Measurements from ENCODE around the gene TMC5. TPM values are rescaled to one million over a fixed set of nuclear protein-coding genes. Genes with fewer than 3 reads are reported as not detected.
"Not testable (repeated sequence)": the region's sequence is repeated elsewhere in the genome, so short reads cannot be mapped to it uniquely, and the experiment has no call there.

Gene TMC5
- polyA plus RNA-seq, 1 experiment, result not detected

- Histone ChIP-seq H3K9me3 (ENCODE audit: control insufficient read depth, insufficient read depth, low read length) (no peaks in the 10 kb centered on the region), H3K27me3 (ENCODE audit: control insufficient read depth, insufficient read depth, low read length) (no peaks in the 10 kb centered on the region), H3K27ac (ENCODE audit: low read depth, low read length) (no peak overlapping the region), H3K4me3 (ENCODE audit: low read depth, low read length) (no peak overlapping the region)
- TF ChIP-seq CTCF (IDR thresholded peaks at IDR 0.05; ENCODE audit: low read depth, low read length), result no peak
- CTCF ChIA-PET, result no interaction called here
- DNase-seq (ENCODE audit: low read depth, low spot score), result no peak
- POLR2A ChIA-PET, result no interaction called here
Observed at GRCh38 chr16:19532601-19533000, 114.9 kb downstream of the TMC5 start.

- no peak for TF ChIP-seq CTCF (IDR thresholded peaks at IDR 0.05; ENCODE audit: low read depth, low read length)
- no peak overlapping the region for H3K4me3 ChIP-seq (ENCODE audit: low read depth, low read length)
- no peaks in the 10 kb centered on the region for H3K9me3 ChIP-seq (ENCODE audit: control insufficient read depth, insufficient read depth, low read length)
- H3K27ac ChIP-seq (ENCODE audit: low read depth, low read length), result no peak overlapping the region
- no peak for DNase-seq (ENCODE audit: low read depth, low spot score)
- POLR2A ChIA-PET, result interaction anchor here (0.6 kb wide), 1 partner anchor 12 kb away, joined by 3 read pairs; no protein-coding TSS in a partner anchor
- H3K27me3 ChIP-seq (ENCODE audit: control insufficient read depth, insufficient read depth, low read length), result no peaks in the 10 kb centered on the region
- CTCF ChIA-PET, result interaction anchor here (1.3 to 2.9 kb wide), 4 partner anchors 13 to 44 kb away, joined by 3 to 15 read pairs (median 7); partner anchors contain the start of gene VPS35L
Observed at GRCh38 chr16:19540241-19540970, 122.7 kb downstream of the TMC5 start.

GRCh38 chr16:19542138-19542821, 124.6 kb downstream of the TMC5 start:
- Histone ChIP-seq H3K27ac (ENCODE audit: low read depth, low read length) (no peak overlapping the region), H3K4me3 (ENCODE audit: low read depth, low read length) (no peak overlapping the region), H3K27me3 (ENCODE audit: control insufficient read depth, insufficient read depth, low read length) (no peaks in the 10 kb centered on the region), H3K9me3 (ENCODE audit: control insufficient read depth, insufficient read depth, low read length) (no peaks in the 10 kb centered on the region)
- no peak for TF ChIP-seq CTCF (IDR thresholded peaks at IDR 0.05; ENCODE audit: low read depth, low read length)
- CTCF ChIA-PET, result interaction anchor here (0.6 to 1.8 kb wide), 6 partner anchors 11 to 365 kb away, joined by 3 to 10 read pairs (median 4); partner anchors contain the start of gene VPS35L
- POLR2A ChIA-PET, result interaction anchor here (0.6 kb wide), 1 partner anchor 14 kb away, joined by 5 read pairs; no protein-coding TSS in a partner anchor
- DNase-seq (ENCODE audit: low read depth, low spot score), result no peak

- POLR2A ChIA-PET; H3K27ac ChIP-seq (ENCODE audit: low read depth, low read length); H3K27me3 ChIP-seq (ENCODE audit: control insufficient read depth, insufficient read depth, low read length); H3K4me3 ChIP-seq (ENCODE audit: low read depth, low read length); H3K9me3 ChIP-seq (ENCODE audit: control insufficient read depth, insufficient read depth, low read length); DNase-seq (ENCODE audit: low read depth, low spot score): not testable (repeated sequence)
- CTCF ChIA-PET, result interaction anchor here (1.3 to 1.8 kb wide), 4 partner anchors 10 to 343 kb away, joined by 4 to 10 read pairs (median 6); partner anchors contain the start of gene VPS35L
Observed at GRCh38 chr16:19543278-19543996, 125.8 kb downstream of the TMC5 start.

GRCh38 chr16:19548144-19548543, 130.5 kb downstream of the TMC5 start:
- no peak overlapping the region for H3K27ac ChIP-seq (ENCODE audit: low read depth, low read length)
- no peak for TF ChIP-seq CTCF (IDR thresholded peaks at IDR 0.05; ENCODE audit: low read depth, low read length)
- CTCF ChIA-PET, result no interaction called here
- no peaks in the 10 kb centered on the region for H3K9me3 ChIP-seq (ENCODE audit: control insufficient read depth, insufficient read depth, low read length)
- no peak overlapping the region for H3K4me3 ChIP-seq (ENCODE audit: low read depth, low read length)
- POLR2A ChIA-PET, result no interaction called here
- no peak for DNase-seq (ENCODE audit: low read depth, low spot score)
- H3K27me3 ChIP-seq (ENCODE audit: control insufficient read depth, insufficient read depth, low read length), result no peaks in the 10 kb centered on the region

Other genes starting within 250 kb of the TMC5 start
- 0.21 and 0.27 TPM in 2 replicates for gene SYT17, start 249.6 kb upstream of the TMC5 start, polyA plus RNA-seq (2011; rRNA removed)
- gene CLEC19A, start 132.2 kb upstream of the TMC5 start, polyA plus RNA-seq (2011; rRNA removed), result not detected in 2 replicates
- gene GDE1, start 104.2 kb downstream of the TMC5 start, polyA plus RNA-seq (2011; rRNA removed), result 89.7 and 100 TPM in 2 replicates
- gene CCP110, start 106.1 kb downstream of the TMC5 start, polyA plus RNA-seq (2011; rRNA removed), result 6.4 and 8.5 TPM in 2 replicates
- gene VPS35L, start 137.8 kb downstream of the TMC5 start, polyA plus RNA-seq (2011; rRNA removed), result 67.1 and 77.8 TPM in 2 replicates

Data from AG04450 (cell line).